GM10266 (cell line): ENCODE data around the gene NFATC1.
A peak's percentile ranks its signal among the peaks of the same experiment; 100 is the strongest.

Experiments used
- DNase-seq: peaks from one replicate; pipeline ENCODE4 v3.0.0; 2012; ENCODE audit errors: extremely low spot score
- TF ChIP-seq, protein P1 (sequence below): IDR thresholded peaks from 2 replicates; pipeline ENCODE4 v1.5.1; 2012; ENCODE audit warnings: mild to moderate bottlenecking, low read depth; ENCODE audit not compliant: control insufficient read depth, insufficient read depth; ENCODE audit errors: missing control alignments

The NFATC1 gene

DNA sequence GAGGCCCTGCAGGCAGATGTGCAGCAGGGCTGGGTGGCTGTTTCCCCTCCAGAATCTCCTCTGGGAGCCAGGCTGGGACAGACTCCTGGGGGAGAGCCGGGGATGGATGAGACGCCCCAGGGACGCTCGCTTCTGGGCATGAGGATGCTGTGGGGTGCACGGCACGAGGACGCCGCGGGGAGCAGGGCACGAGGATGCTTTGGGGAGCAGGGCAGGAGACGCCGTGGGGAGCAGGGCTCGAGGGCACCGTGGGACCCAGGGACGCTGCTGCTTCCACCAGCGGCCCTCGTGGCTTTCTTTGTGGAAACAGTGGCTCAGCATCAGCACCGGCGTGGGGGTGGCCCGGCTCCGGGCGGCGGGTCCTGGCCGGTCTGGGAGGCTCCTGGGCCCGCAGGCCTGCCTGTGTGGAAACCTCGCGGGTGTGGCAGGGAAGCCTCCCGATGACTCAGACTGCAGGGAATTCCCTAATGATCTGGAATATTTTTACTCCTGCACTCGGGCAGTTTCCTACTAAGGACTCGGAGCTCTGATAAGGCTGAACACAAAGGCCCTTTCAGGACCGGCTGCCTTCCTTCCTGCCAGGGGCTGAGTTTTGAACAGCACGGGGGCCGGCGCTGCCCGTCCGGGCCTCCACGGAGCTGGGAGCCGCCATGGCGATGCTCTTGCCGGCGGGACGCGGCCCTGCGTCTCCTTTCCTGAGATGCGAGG is 62.6 kb downstream of the NFATC1 start:
- DNase-seq: no peak

DNA sequence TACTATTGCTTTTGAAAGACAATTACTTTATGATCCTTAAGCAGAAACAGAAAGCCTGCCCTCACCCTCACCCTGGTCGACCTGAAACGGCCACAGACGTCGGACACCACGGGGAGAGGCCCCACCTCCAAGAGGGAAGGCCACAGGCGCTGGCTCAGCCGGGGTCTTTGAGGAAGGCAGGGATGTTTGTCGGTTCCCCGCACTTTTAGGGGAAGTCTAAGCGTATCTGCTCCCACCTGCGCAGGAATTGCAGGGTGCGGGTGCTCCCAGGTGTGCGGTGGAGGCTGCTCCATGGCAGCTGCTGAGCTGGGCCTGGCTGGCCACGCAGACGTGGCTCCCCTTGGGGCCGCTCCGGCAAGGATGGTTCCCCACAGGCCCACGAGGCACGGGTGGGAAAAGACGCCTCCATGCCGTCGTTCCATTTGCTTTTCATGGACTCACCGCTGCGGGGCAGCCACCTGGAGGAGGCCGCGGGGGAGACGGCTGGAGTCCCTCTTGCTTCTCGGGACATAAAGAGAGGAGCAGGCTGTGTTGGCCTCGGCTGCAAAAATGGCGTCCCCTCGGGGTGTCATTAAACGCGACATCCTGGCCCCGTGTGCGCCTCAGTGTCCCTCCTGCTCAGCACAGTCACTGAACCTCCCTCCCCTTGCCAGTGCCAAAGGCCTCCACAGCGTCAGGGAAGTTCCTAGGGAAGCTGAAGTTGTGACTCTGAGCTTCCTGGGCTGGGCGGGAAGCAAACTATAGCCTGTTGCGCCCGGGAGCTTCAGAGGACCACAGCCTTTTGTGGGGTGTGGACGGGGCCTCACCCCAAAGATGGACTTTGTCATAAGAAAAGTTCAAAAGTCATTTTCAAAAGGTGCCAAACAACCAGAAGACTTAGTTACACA is 63.4 kb downstream of the NFATC1 start:
- TF ChIP-seq, protein P1, sequence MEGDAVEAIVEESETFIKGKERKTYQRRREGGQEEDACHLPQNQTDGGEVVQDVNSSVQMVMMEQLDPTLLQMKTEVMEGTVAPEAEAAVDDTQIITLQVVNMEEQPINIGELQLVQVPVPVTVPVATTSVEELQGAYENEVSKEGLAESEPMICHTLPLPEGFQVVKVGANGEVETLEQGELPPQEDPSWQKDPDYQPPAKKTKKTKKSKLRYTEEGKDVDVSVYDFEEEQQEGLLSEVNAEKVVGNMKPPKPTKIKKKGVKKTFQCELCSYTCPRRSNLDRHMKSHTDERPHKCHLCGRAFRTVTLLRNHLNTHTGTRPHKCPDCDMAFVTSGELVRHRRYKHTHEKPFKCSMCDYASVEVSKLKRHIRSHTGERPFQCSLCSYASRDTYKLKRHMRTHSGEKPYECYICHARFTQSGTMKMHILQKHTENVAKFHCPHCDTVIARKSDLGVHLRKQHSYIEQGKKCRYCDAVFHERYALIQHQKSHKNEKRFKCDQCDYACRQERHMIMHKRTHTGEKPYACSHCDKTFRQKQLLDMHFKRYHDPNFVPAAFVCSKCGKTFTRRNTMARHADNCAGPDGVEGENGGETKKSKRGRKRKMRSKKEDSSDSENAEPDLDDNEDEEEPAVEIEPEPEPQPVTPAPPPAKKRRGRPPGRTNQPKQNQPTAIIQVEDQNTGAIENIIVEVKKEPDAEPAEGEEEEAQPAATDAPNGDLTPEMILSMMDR: no peak
- DNase-seq: no peak

More for the DNA sequence above, 62.6 kb downstream of the NFATC1 start:
- TF ChIP-seq, protein P1: no peak

DNA sequence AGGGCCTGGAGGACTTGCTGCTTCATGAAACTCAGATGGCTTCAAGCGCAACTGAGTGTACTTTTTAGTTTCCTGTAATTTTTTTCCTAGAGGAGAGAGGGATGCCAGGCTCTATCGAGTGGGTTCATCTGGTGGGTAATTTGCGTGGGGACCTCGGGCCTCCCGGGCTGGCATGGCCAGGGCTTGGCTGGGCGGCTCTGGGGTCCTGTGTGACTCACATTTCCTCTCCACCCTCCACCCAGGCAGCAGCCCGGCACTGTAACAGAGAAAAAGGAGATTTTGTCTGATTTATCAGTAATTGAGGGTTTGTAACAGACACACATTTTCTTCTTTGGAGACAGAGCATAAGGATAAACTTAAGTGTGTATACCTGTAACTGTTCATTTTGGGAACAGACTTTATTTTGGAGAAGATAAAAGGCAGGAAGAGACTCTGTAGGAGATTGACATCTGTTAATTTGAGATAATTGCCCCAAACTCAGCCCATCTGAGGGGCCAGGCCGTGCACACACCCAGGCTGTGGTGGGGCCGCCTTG is 64.3 kb downstream of the NFATC1 start:
- TF ChIP-seq, protein P1: no peak
- DNase-seq: no peak

DNA sequence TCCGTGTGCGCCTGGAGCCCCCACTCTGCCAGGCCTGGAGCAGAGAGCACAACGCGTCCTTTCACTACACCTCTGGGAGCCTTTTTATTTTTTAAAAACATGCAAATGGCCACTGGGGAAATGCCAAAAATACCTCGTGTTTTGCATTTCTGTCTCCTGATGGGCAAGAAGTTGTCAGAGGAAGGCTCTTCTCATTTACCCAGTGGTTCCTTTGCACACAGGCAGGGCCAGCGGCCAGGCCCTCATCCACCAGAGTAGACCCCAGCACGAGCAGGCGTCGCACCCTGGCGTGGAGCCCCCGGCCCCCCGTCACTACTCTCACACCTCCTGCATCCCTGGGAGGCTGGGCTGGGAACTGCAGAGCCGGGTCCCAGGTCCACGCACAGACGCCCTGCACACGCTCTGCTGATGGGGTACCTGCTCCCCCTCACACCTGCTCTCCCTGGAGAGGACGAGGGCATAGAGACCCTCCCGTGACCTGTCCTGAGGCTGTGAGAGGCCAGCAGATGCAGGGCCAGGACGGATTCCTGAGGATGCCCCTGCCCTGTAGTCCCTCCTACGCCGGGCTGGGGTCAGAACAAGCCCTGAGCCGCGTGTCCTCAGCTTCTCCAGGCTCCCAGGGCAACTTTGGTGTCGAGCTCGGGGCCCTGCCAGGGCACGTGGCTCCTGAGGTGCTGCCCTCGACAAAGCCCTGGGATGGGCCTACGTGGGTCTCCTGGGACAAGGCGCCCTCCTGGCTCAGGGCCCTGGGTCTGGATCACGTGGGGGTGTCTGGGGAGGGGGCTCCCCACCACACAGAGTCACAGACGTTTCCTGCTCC is 65.0 kb downstream of the NFATC1 start:
- TF ChIP-seq, protein P1: no peak
- DNase-seq: peak; percentile 88

DNA sequence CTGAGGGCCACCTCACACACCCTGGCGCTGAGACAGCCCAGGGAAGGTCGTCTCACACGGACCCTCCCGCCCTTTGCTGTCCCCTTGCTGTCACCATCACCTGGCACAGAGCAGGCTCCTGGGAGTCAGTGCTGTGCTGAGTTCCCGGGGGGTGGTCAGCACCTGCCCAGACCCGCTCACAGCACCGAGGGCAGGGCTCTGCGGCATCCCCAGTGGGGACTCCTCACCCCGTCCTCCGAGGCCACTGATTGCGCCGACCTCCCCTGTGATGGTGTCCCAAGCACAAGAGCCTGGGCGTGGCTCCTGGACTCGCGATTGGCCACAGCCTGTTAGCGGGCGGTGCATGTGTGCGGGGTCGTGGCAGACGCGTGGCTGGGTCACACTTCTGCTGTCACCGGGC is 65.9 kb downstream of the NFATC1 start:
- DNase-seq: no peak

DNA sequence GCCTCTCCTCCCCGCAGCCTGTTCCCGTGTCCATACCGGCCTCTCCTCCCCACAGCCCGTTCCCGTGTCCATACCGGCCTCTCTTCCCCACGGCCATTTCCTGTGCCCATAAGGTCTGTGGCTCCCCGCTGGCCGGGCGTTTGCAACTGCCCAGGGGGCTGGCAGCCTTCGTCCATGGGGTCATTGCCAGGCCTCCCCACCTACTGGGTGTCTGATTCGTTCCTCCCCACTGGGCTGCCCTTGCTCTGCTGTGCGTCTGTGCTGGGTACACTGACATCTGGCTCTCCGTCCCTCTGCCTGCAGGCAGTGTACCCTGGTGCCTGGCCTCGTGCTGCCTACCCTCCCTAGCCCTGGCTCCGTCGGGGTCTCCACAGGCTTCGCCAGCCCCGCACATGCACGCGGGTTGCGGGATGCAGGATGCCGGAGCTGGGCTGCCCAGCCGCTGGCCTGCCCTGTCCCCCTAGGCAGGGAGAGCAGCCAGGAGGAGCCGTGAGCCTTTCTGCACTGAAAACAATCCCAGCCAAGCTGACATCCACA is 67.8 kb downstream of the NFATC1 start:
- no peak for DNase-seq
- TF ChIP-seq, protein P1: no peak

More for the DNA sequence above, 65.9 kb downstream of the NFATC1 start:
- TF ChIP-seq, protein P1: no peak
